ENCODE data around the gene EBF4.

Gene EBF4

GRCh38 chr20:2703716-2704475, 11.3 kb downstream of the EBF4 start:
- DNase-seq: no peak

GRCh38 chr20:2705931-2706645, 13.5 kb downstream of the EBF4 start:
- DNase-seq: no peak

GRCh38 chr20:2706688-2707352, 14.2 kb downstream of the EBF4 start:
- no peak for DNase-seq

GRCh38 chr20:2707353-2708072, 14.9 kb downstream of the EBF4 start:
- no peak for DNase-seq

- DNase-seq: peak; percentile 90
Observed at GRCh38 chr20:2708073-2708415, 15.5 kb downstream of the EBF4 start.

- no peak for DNase-seq
Observed at GRCh38 chr20:2708665-2709064, 16.1 kb downstream of the EBF4 start.

DNA sequence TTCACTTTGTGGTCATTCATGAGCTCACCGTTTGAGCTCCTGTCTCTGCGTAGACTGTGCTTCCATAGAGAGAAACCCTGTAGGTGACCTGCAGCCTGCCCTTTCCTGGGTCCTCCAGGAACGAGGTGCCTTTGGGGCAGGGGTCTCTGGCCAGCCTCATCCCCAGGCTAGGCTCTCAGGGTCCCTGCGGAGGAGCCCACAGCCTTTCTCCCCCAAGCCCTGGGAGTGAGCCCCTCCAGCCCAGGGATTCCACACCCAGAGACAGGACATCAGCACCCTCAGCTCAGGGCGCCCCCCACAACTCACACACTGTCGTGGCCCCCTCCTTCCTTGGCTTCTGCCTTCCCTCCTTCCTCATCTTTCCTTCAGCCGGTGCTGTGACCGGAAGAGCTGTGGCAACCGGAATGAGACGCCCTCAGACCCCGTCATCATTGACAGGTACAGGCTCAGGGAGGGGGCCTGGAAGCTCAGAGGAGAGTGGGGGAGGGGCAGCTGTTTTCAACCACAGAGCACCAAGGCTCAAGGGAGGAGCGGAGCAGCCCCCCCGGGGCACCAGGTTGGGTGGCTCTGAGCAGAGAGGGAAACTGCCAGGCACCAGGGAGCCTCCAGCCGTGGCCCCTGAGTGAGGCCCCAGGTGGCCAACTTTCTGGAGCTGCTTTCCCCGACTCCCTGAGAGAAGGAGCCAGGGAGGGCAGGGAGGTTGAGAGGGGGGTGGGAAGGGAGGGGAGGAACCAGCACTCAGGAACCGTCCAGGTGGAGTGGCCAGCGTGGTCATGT, 16.8 kb downstream of the EBF4 start:
- peak; percentile 84 for DNase-seq

DNA sequence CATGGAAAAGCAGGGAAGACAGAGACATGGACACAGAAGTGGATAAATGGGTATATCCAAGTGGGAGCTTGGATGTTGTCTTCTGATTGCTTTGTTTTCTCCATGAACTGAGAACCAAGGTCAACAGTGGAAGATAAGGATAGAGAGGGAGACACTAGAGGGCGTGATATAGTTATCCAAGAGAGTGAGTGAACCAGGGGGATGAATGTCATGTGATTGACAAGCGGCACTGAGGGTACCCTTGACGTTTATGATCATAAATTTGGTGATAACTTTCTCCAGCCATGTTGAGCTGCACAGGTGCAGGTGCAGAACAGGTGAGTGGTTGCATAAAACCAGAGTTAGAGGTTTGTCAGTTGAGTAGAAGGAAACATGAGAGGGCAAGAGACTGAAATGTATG, 20.7 kb downstream of the EBF4 start:
- no peak for DNase-seq

DNA sequence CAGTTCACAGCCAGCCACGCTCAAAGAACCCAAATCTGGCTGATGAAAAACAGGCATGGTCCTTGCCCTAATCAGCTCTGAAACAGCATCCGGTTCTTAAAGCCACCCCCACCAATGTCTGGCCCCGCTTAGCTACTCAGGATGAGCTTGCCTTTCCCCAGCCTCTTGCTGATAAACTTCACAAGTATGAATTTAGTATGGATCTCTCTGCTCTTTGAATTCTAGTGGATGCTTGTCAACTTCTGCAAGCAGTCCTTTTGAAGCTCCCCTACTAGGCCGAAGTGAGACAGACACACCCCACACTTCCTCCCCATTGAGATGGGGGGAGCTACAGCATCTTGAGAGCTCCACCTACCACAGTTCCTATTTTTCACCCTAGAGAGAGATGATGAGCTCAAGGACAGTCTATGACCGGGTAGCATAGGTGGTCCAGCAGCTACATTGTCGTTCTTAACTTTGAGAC, 36.7 kb downstream of the EBF4 start:
- no peak for DNase-seq

- no peak for DNase-seq
Observed at GRCh38 chr20:2729791-2730190, 37.2 kb downstream of the EBF4 start.

GRCh38 chr20:2734899-2735298, 42.3 kb downstream of the EBF4 start:
- DNase-seq: no peak

DNA sequence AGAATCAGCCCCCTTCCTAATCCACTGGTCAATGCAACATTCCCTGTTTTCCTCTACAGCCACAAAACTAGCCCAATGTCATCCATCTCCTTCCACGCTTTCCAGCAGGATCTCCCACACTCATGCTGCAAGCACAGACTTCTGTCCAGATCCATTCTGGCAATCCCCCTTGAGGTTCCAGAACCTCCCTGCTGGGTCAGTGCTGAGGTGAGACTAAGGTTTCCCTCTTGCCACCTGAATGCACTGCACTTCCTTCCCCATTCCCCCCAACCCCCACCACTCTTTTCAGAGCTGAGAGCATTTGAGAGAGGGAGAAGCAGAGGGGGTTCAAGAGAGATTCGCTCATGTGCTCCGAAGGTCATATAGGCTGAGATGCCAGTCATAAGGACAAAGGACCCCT, 43.9 kb downstream of the EBF4 start:
- DNase-seq: no peak

- DNase-seq: no peak
Observed at GRCh38 chr20:2738331-2739041, 45.9 kb downstream of the EBF4 start.

- DNase-seq: no peak
Observed at GRCh38 chr20:2739042-2739398, 46.4 kb downstream of the EBF4 start.

GRCh38 chr20:2740702-2741101, 48.1 kb downstream of the EBF4 start:
- no peak for DNase-seq

- no peak for DNase-seq
Observed at GRCh38 chr20:2741463-2741862, 48.9 kb downstream of the EBF4 start.

DNA sequence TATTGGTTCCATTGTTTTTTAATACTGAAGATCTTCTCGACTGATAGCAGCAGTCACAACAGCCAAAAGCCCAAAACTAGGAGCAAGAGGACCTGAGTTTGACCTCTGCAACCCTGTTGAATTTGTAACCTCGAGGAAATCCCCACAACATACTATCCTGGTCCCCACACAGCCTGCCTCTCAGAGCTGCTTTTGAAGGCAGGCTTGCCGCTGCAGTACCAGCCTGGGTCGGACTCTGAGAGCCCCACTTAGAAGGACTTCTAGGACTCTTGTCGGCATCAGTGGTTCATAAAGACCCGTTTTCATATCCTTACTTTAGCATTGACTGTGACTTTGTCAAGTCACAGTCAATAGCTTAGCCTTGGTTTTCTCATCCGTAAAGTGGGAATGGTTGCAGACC, 49.3 kb downstream of the EBF4 start:
- DNase-seq: no peak

- no peak for DNase-seq
Observed at GRCh38 chr20:2742431-2742830, 49.9 kb downstream of the EBF4 start.

DNA sequence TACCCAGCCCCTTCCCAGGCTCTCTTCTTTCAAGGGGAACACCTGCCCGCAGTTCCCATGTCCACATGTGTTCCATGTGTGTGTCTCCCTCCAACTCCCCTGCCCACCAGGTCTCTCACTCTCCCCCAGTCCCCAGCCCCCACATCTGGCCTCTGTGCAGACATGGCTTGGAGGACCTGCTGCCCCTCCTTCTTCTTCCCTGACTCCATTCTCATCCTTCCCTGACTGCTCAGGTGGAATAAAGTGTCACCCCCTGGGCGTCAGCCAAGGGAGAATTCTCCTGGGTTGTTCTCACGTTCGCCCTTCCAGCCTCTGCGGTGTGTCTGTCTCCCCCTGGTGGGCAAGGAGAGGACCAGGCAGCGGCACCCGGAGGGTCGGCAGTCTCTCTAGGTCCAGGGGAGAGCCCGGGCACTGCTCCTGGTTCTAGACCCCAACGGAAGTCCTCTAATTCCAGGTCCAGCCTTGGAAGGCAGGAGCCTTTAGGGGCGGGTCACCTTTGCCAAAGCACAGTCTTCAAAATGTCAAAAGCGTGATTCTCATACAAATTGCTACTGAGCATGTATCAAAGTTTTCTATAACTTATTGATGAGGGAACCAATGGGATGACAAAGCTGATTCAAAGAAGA, 50.5 kb downstream of the EBF4 start:
- peak; percentile 58 for DNase-seq

DNA sequence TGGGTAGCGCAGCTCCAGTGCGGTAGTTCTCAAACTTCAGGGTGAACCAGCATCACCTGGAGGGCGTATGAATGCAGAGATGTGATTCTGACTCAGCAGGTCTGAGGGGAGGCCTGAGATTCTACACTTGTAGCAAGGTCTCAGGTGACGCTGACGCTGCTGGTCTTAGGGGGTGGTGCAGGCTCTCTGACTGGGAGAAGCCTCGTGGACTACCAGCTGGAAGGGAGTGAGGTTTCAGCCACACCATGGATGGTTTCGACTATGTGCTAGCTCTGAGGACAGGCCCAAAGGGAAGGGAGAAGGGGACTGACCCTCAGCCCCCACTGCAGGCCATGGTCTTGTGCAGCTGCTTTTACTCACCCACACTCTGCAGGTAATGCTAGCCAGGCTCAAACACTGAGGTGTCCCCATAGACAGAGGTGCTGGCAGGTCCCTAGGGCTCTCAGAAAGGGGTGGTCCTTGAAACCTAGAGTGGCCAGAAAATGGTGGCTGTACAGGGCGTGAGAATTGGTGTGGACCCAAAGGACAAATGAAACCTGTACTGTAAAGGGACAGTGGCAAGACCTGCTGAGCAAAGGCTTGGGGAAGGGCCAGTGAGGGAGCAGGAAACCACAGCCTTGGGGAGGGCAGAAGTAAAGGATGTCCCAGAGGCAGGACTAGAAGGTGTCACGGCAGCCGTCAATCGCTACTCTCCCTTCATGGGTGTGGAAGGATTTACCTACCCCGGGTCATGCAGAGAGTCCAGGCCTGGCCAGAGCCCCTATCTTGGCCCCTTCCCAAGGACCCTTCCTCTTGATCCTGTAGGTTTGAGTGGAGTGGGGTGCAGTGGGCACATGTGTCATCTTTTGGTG, 52.7 kb downstream of the EBF4 start:
- DNase-seq: peak; percentile 29
